Body of pancreas (tissue), 4 donors: Measurements from ENCODE around the gene CBLN4.

Experiments used
- POLR2A ChIP-seq, 3 donors: fragments of 450-650 bp; IDR thresholded peaks; one replicate each; pipeline ENCODE4 v1.6.1; 2016; ENCODE audit warnings: antibody characterized with exemption in 3 of 3, mild to moderate bottlenecking in 2 of 3
- TF ChIP-seq, protein P1 (sequence below), 7 experiments: fragments of 450-650 bp in 4 of 7; fragments of 200-600 bp in 3 of 7; sonication (generic) in 3 of 7; IDR thresholded peaks; one replicate each; pipeline ENCODE4 v1.5.1; 2016 to 2019; ENCODE audit warnings: antibody characterized with exemption in 7 of 7

DNA sequence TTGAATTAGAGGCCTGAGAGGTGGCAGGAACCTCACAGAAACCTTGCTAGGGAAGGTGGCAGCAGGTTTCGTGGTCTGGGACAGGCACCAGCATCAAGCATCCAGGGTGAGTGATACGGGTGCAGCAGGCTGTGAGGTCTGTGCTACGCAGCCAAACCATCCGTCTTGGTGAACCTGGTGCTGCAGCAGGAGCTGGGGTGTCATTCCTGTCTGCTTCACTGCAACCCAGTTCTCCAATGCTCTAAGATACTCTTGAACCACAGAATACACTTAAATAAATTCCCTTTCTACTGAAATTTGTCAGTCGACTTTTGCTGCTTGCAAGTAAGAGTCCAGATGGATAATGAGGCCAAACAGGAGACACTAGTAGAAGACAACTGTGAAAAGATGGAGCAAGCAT is 9.7 kb upstream of the CBLN4 start:
- TF ChIP-seq, protein P1, sequence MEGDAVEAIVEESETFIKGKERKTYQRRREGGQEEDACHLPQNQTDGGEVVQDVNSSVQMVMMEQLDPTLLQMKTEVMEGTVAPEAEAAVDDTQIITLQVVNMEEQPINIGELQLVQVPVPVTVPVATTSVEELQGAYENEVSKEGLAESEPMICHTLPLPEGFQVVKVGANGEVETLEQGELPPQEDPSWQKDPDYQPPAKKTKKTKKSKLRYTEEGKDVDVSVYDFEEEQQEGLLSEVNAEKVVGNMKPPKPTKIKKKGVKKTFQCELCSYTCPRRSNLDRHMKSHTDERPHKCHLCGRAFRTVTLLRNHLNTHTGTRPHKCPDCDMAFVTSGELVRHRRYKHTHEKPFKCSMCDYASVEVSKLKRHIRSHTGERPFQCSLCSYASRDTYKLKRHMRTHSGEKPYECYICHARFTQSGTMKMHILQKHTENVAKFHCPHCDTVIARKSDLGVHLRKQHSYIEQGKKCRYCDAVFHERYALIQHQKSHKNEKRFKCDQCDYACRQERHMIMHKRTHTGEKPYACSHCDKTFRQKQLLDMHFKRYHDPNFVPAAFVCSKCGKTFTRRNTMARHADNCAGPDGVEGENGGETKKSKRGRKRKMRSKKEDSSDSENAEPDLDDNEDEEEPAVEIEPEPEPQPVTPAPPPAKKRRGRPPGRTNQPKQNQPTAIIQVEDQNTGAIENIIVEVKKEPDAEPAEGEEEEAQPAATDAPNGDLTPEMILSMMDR (IDR thresholded peaks at IDR 0.05) = no peak
- no peak for TF ChIP-seq POLR2A (IDR thresholded peaks at IDR 0.05)
